ENCODE data around the gene NCBP3. TPM values are rescaled to one million over a fixed set of nuclear protein-coding genes. Genes with fewer than 3 reads are reported as not detected.

Gene NCBP3
- total RNA-seq, 2 experiments from 2014 or later, result 39.9 to 41.1 TPM

- Mint-ChIP-seq H3K27ac (peak overlapping the region; percentile 43), H3K27me3 (no peaks in the 10 kb centered on the region), H3K9me3 (no peaks in the 10 kb centered on the region), H3K36me3 (no peaks in the 10 kb centered on the region), H3K4me3 (peak overlapping the region; percentile 5), H3K4me1 (peaks cover 34% of the 10 kb centered on the region)
- no peak for DNase-seq
These were observed 41.3 kb upstream of the NCBP3 start for GRCh38 chr17:3887394-3887793.

- peak overlapping the region; percentile 43 for H3K27ac Mint-ChIP-seq
- H3K27me3 Mint-ChIP-seq, result no peaks in the 10 kb centered on the region
- H3K4me3 Mint-ChIP-seq, result peak overlapping the region; percentile 5
- no peaks in the 10 kb centered on the region for H3K36me3 Mint-ChIP-seq
- H3K4me1 Mint-ChIP-seq, result peaks cover 32% of the 10 kb centered on the region
- no peaks in the 10 kb centered on the region for H3K9me3 Mint-ChIP-seq
- DNase-seq, result no peak
These were observed 40.7 kb upstream of the NCBP3 start for GRCh38 chr17:3886776-3887175.

- DNase-seq, result no peak
- Mint-ChIP-seq H3K9me3 (no peaks in the 10 kb centered on the region), H3K27me3 (no peaks in the 10 kb centered on the region), H3K27ac (no peak overlapping the region), H3K36me3 (no peaks in the 10 kb centered on the region), H3K4me1 (peaks cover 25% of the 10 kb centered on the region), H3K4me3 (no peak overlapping the region)
These were observed 39.9 kb upstream of the NCBP3 start for GRCh38 chr17:3885970-3886369.

- Mint-ChIP-seq H3K4me1 (peaks cover 21% of the 10 kb centered on the region), H3K27ac (no peak overlapping the region), H3K36me3 (no peaks in the 10 kb centered on the region), H3K27me3 (no peaks in the 10 kb centered on the region), H3K9me3 (no peaks in the 10 kb centered on the region), H3K4me3 (no peak overlapping the region)
- no peak for DNase-seq
These were observed 39.2 kb upstream of the NCBP3 start for GRCh38 chr17:3885271-3885670.

- H3K27ac Mint-ChIP-seq, result no peak overlapping the region
- DNase-seq, result no peak
- H3K4me1 Mint-ChIP-seq, result peaks cover 19% of the 10 kb centered on the region
- H3K36me3 Mint-ChIP-seq, result no peaks in the 10 kb centered on the region
- no peaks in the 10 kb centered on the region for H3K27me3 Mint-ChIP-seq
- no peak overlapping the region for H3K4me3 Mint-ChIP-seq
- H3K9me3 Mint-ChIP-seq, result no peaks in the 10 kb centered on the region
These were observed 38.1 kb upstream of the NCBP3 start for GRCh38 chr17:3884188-3884587.

- H3K27ac Mint-ChIP-seq, result no peak overlapping the region
- no peak overlapping the region for H3K4me3 Mint-ChIP-seq
- H3K27me3 Mint-ChIP-seq, result no peaks in the 10 kb centered on the region
- DNase-seq, result no peak
- H3K4me1 Mint-ChIP-seq, result peaks cover 11% of the 10 kb centered on the region
- no peaks in the 10 kb centered on the region for H3K9me3 Mint-ChIP-seq
- no peaks in the 10 kb centered on the region for H3K36me3 Mint-ChIP-seq
These were observed 36.2 kb upstream of the NCBP3 start for GRCh38 chr17:3882276-3882675.

- H3K4me1 Mint-ChIP-seq, result no peaks in the 10 kb centered on the region
- no peaks in the 10 kb centered on the region for H3K27me3 Mint-ChIP-seq
- H3K9me3 Mint-ChIP-seq, result no peaks in the 10 kb centered on the region
- no peaks in the 10 kb centered on the region for H3K36me3 Mint-ChIP-seq
- no peak overlapping the region for H3K27ac Mint-ChIP-seq
- DNase-seq, result no peak
- H3K4me3 Mint-ChIP-seq, result no peak overlapping the region
These were observed 34.9 kb upstream of the NCBP3 start for GRCh38 chr17:3880983-3881382.

GRCh38 chr17:3879591-3880417 lies 33.8 kb upstream of the NCBP3 start:
- DNase-seq, result no peak
- no peak overlapping the region for H3K27ac Mint-ChIP-seq
- no peaks in the 10 kb centered on the region for H3K27me3 Mint-ChIP-seq
- H3K4me3 Mint-ChIP-seq, result no peak overlapping the region
- peaks cover 1% of the 10 kb centered on the region for H3K36me3 Mint-ChIP-seq
- no peaks in the 10 kb centered on the region for H3K9me3 Mint-ChIP-seq
- no peaks in the 10 kb centered on the region for H3K4me1 Mint-ChIP-seq

- H3K27ac Mint-ChIP-seq, result no peak overlapping the region
- H3K4me1 Mint-ChIP-seq, result no peaks in the 10 kb centered on the region
- H3K9me3 Mint-ChIP-seq, result no peaks in the 10 kb centered on the region
These were observed 33.1 kb upstream of the NCBP3 start for GRCh38 chr17:3879186-3879585.

GRCh38 chr17:3877220-3877619 lies 31.2 kb upstream of the NCBP3 start:
- H3K4me1 Mint-ChIP-seq, result no peaks in the 10 kb centered on the region
- H3K9me3 Mint-ChIP-seq, result no peaks in the 10 kb centered on the region
- peaks cover 1% of the 10 kb centered on the region for H3K36me3 Mint-ChIP-seq
- H3K27me3 Mint-ChIP-seq, result no peaks in the 10 kb centered on the region
- H3K4me3 Mint-ChIP-seq, result no peak overlapping the region
- no peak for DNase-seq
- no peak overlapping the region for H3K27ac Mint-ChIP-seq

More at GRCh38 chr17:3879186-3879585, 33.1 kb upstream of the NCBP3 start:
- no peak for DNase-seq
- Mint-ChIP-seq H3K27me3 (no peaks in the 10 kb centered on the region), H3K4me3 (no peak overlapping the region), H3K36me3 (peaks cover 1% of the 10 kb centered on the region)

- no peak overlapping the region for H3K4me3 Mint-ChIP-seq
- DNase-seq, result no peak
- no peaks in the 10 kb centered on the region for H3K9me3 Mint-ChIP-seq
- no peaks in the 10 kb centered on the region for H3K4me1 Mint-ChIP-seq
- no peak overlapping the region for H3K27ac Mint-ChIP-seq
- peaks cover 4% of the 10 kb centered on the region for H3K36me3 Mint-ChIP-seq
- H3K27me3 Mint-ChIP-seq, result no peaks in the 10 kb centered on the region
These were observed 29.3 kb upstream of the NCBP3 start for GRCh38 chr17:3875317-3875716.

- H3K36me3 Mint-ChIP-seq, result peaks cover 4% of the 10 kb centered on the region
- no peak overlapping the region for H3K4me3 Mint-ChIP-seq
- H3K27me3 Mint-ChIP-seq, result no peaks in the 10 kb centered on the region
- H3K27ac Mint-ChIP-seq, result no peak overlapping the region
- no peaks in the 10 kb centered on the region for H3K9me3 Mint-ChIP-seq
- DNase-seq, result no peak
- no peaks in the 10 kb centered on the region for H3K4me1 Mint-ChIP-seq
These were observed 27.8 kb upstream of the NCBP3 start for GRCh38 chr17:3873862-3874261.

GRCh38 chr17:3870871-3871306 lies 24.8 kb upstream of the NCBP3 start:
- no peak overlapping the region for H3K4me3 Mint-ChIP-seq
- H3K4me1 Mint-ChIP-seq, result no peaks in the 10 kb centered on the region
- H3K27ac Mint-ChIP-seq, result peak overlapping the region; percentile 67
- no peaks in the 10 kb centered on the region for H3K9me3 Mint-ChIP-seq
- H3K36me3 Mint-ChIP-seq, result peaks cover 4% of the 10 kb centered on the region
- no peaks in the 10 kb centered on the region for H3K27me3 Mint-ChIP-seq
- no peak for DNase-seq

GRCh38 chr17:3867606-3868005 lies 21.6 kb upstream of the NCBP3 start:
- Mint-ChIP-seq H3K27me3 (no peaks in the 10 kb centered on the region), H3K4me1 (no peaks in the 10 kb centered on the region), H3K36me3 (peaks cover 3% of the 10 kb centered on the region), H3K4me3 (no peak overlapping the region), H3K27ac (no peak overlapping the region), H3K9me3 (no peaks in the 10 kb centered on the region)
- DNase-seq, result no peak

GRCh38 chr17:3867106-3867505 lies 21.1 kb upstream of the NCBP3 start:
- DNase-seq, result no peak
- no peaks in the 10 kb centered on the region for H3K4me1 Mint-ChIP-seq
- H3K36me3 Mint-ChIP-seq, result peaks cover 3% of the 10 kb centered on the region
- no peaks in the 10 kb centered on the region for H3K27me3 Mint-ChIP-seq
- H3K9me3 Mint-ChIP-seq, result no peaks in the 10 kb centered on the region
- H3K27ac Mint-ChIP-seq, result no peak overlapping the region
- H3K4me3 Mint-ChIP-seq, result no peak overlapping the region

GRCh38 chr17:3866276-3866675 lies 20.2 kb upstream of the NCBP3 start:
- no peaks in the 10 kb centered on the region for H3K9me3 Mint-ChIP-seq
- no peaks in the 10 kb centered on the region for H3K4me1 Mint-ChIP-seq
- H3K36me3 Mint-ChIP-seq, result peaks cover 3% of the 10 kb centered on the region
- H3K4me3 Mint-ChIP-seq, result no peak overlapping the region
- no peak overlapping the region for H3K27ac Mint-ChIP-seq
- no peak for DNase-seq
- no peaks in the 10 kb centered on the region for H3K27me3 Mint-ChIP-seq
